NCI-H748 treated with DMSO at 0.1 percent for 48 hours (cell line): ENCODE measurements around the gene PTRH2.
"Not testable (repeated sequence)": the region's sequence is repeated elsewhere in the genome, so short reads cannot be mapped to it uniquely, and the experiment has no call there.

Experiments used
- DNase-seq: peaks from one replicate; lab custom pipeline; 2025; lab: John Stamatoyannopoulos, UW

The PTRH2 gene

GRCh38 chr17:59707149-59707970, at the start of gene PTRH2, which contains the start of gene VMP1:
PTRH2 (minus strand) TSS chr17:59707430; CDS start chr17:59697978, 9,452 bp downstream.
VMP1 (plus strand) TSS chr17:59707654; CDS start chr17:59731447, 23,793 bp downstream.
- peak; percentile 98 for DNase-seq

- no peak for DNase-seq
Observed at GRCh38 chr17:59756236-59756818, 49.1 kb upstream of the PTRH2 start.

GRCh38 chr17:59755069-59755468, 47.8 kb upstream of the PTRH2 start:
- DNase-seq, result not testable (repeated sequence)

GRCh38 chr17:59754552-59754951, 47.3 kb upstream of the PTRH2 start:
- DNase-seq, result no peak

GRCh38 chr17:59753522-59754467, 46.6 kb upstream of the PTRH2 start:
- peak; percentile 81 for DNase-seq

- no peak for DNase-seq
Observed at GRCh38 chr17:59752922-59753321, 45.7 kb upstream of the PTRH2 start.

GRCh38 chr17:59752446-59752845, 45.2 kb upstream of the PTRH2 start:
- DNase-seq, result no peak

GRCh38 chr17:59751955-59752413, 44.8 kb upstream of the PTRH2 start:
- DNase-seq, result no peak

- DNase-seq, result no peak
Observed at GRCh38 chr17:59748591-59748990, 41.4 kb upstream of the PTRH2 start.

GRCh38 chr17:59746849-59747445, 39.7 kb upstream of the PTRH2 start:
- peak; percentile 14 for DNase-seq

GRCh38 chr17:59745040-59745439, 37.8 kb upstream of the PTRH2 start:
- no peak for DNase-seq

- DNase-seq, result no peak
Observed at GRCh38 chr17:59743842-59744241, 36.6 kb upstream of the PTRH2 start.

- no peak for DNase-seq
Observed at GRCh38 chr17:59737324-59737723, 30.1 kb upstream of the PTRH2 start.

GRCh38 chr17:59734226-59734625, 27.0 kb upstream of the PTRH2 start:
- DNase-seq, result no peak

- DNase-seq, result no peak
Observed at GRCh38 chr17:59733697-59734096, 26.5 kb upstream of the PTRH2 start.

GRCh38 chr17:59730268-59730834, 23.1 kb upstream of the PTRH2 start:
- DNase-seq, result no peak

GRCh38 chr17:59727817-59728533, 20.7 kb upstream of the PTRH2 start:
- DNase-seq, result no peak

- no peak for DNase-seq
Observed at GRCh38 chr17:59725691-59726090, 18.5 kb upstream of the PTRH2 start.

GRCh38 chr17:59723607-59724006, 16.4 kb upstream of the PTRH2 start:
- no peak for DNase-seq

- DNase-seq, result no peak
Observed at GRCh38 chr17:59723041-59723440, 15.8 kb upstream of the PTRH2 start.

- no peak for DNase-seq
Observed at GRCh38 chr17:59722623-59723022, 15.4 kb upstream of the PTRH2 start.
